GM15510 (cell line): Measurements from ENCODE around the gene HCLS1.

Experiments
- POLR2A ChIP-seq: IDR thresholded peaks from 3 replicates; pipeline ENCODE4 v1.6.1; 2011; ENCODE audit warnings: borderline replicate concordance; ENCODE audit not compliant: insufficient read length; ENCODE audit errors: extremely low read depth

Gene HCLS1

GRCh38 chr3:121627211-121627610, 33.5 kb downstream of the HCLS1 start:
- TF ChIP-seq POLR2A = no peak

DNA sequence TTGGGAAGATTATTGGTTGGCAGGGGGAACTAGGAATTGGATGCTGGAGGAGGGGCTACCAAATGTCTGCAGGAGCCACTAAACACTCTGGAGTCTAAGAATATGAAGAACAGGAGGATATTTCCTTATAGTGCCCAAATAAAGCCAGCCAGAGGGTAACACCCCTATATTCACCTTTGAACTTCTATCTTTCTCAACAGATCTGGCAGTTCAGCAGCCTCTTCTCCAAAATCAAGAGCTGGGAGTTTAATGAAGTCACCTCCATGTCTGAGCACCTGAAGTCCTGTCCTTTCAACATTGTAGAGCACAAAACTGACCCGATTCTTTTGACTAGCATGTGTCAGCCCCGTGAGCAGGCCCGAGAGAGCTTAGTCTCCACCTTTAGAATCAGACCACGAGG, 34.2 kb downstream of the HCLS1 start:
- TF ChIP-seq POLR2A = no peak

- TF ChIP-seq POLR2A = no peak
These were observed 36.4 kb downstream of the HCLS1 start for GRCh38 chr3:121624147-121624899.

GRCh38 chr3:121621491-121621890, 39.2 kb downstream of the HCLS1 start:
- TF ChIP-seq POLR2A = no peak

GRCh38 chr3:121619691-121620090, 41.0 kb downstream of the HCLS1 start:
- TF ChIP-seq POLR2A = no peak

DNA sequence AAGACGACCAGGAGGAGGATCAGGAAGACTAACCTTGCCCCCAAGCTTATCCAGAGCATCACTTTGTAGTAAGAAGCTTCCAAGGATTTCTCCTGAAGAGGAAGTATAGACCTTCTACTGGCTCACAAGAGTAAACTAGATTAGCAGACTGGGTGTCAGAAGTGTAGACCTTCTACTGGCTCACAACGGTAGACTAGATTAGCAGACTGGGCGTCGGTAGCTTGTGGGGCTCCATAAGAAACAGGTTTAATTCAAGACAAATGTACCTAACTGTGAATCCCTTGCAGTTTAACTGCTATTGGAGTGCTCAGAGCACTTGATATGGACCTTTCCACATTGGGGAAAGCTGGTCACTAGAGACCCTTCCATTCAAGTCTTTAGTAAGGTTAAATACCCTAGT, 54.6 kb downstream of the HCLS1 start:
- TF ChIP-seq POLR2A = no peak

DNA sequence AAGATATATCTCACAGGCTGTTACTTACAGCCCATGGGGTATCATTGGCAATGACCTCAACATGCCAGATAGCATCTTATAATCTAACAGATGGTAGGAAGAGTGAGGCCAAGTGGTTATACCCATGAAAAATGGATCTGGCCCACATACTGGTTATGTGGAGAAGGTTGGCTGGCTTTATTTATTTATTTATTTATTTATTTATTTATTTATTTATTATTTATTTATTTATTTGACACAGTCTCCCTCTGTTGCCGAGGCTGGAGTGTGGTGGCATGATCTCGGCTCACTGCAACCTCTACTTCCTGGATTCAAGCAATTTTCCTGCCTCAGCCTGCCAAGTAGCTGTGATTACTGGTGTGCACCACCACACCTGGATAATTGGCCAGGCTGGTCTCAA, 55.9 kb downstream of the HCLS1 start:
- no peak for TF ChIP-seq POLR2A

- no peak for TF ChIP-seq POLR2A
These were observed 59.4 kb downstream of the HCLS1 start for GRCh38 chr3:121601212-121601812.

DNA sequence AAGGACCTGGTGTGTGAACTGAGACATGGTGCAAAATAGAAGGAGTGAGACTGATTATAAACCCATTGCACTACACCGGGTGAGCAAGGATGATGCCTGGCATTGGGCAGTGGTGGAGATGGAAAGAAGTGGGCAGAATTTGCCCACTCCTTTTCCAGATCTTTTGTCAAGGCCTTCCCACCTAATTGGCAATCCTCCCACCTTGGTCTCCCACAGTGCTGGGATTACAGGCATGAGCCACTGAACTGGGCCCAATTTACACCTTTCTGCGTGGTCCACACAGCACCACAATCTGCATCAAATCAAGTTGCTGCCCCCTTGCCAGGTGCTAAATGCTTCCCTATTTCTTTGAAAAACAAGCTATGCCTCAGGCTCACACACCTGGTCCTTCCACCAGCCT, 62.1 kb downstream of the HCLS1 start:
- TF ChIP-seq POLR2A = no peak

- no peak for TF ChIP-seq POLR2A
These were observed 64.8 kb downstream of the HCLS1 start for GRCh38 chr3:121595765-121596406.

GRCh38 chr3:121594850-121595249, 65.9 kb downstream of the HCLS1 start:
- no peak for TF ChIP-seq POLR2A

DNA sequence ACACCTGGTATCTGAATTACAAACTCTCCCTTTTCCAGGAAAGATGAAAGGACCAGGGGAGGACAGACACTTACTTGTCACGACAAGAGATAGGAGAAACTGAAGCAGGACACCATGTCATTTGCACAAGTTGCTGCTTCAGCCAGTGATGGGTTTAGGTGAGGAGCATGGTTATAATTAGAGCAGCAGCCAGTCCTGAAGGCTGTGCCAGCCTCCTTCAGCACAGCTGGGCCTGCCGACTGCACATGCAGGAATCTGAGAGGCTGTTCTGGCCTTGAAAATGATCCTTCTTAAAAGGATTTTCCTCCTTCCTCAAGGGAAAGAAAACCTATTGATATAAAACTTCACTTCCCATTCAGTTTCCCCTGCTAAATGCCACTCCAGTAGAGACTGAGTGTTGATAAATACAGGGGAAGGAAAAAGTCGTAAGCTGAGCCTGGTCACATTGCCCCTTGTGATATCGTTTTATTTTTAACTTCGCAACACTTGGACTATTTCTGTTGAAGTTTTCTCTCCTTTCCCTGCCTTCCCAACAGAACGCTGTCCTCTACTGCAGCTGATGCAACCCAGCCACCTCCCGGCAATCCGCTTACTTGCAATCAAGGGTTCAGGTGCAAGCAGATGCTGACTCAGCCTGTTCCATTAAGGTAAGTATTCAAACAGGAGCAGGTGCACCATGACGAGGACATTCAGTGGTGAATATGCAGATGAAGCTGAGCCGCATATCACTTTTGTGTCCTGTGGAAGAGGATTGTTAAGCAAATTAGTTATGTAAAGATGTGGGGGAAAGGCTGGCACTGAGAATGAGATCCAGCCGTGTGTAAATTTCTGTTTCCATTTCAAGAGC, 67.6 kb downstream of the HCLS1 start, which contains the start of gene FBXO40:
FBXO40 (plus strand) TSS at position 524 of the 847 bp plus-strand sequence. CDS start 27,197 bp downstream, outside the sequence.
- no peak for TF ChIP-seq POLR2A

- no peak for TF ChIP-seq POLR2A
These were observed 76.3 kb downstream of the HCLS1 start for GRCh38 chr3:121584418-121584817.

DNA sequence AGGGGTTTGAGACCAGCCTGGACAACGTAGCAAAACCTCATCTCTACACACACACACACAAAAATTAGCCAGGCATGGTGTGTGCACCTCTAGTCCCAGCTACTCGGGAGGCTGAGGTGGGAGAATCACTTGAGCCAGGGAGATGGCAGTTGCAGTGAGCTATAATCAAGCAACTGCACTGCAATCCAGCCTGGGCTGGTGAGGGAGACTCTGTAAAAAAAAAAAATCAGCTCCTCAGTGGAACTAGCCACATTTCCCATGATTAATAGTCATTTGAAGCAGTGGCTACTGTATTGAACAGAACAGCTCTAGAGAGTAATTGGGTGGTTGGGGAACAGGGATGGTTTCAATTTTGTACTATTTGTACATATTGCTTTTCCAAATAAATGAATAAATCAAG, 79.0 kb downstream of the HCLS1 start:
- no peak for TF ChIP-seq POLR2A
